Jurkat, Clone E6-1 (cell line): ENCODE measurements around the gene DDX60.
"Not testable (repeated sequence)": the region's sequence is repeated elsewhere in the genome, so short reads cannot be mapped to it uniquely, and the experiment has no call there.

Source experiments
- DNase-seq: peaks from one replicate; pipeline ENCODE4 v3.0.0-alpha.2; 2011; ENCODE audit warnings: low read depth, low spot score
- H3K4me3 ChIP-seq: 2 replicates; pipeline ENCODE4 v1.5.1; 2011; ENCODE audit warnings: mild to moderate bottlenecking, low read length, control low read depth, moderate library complexity

Gene DDX60

DNA sequence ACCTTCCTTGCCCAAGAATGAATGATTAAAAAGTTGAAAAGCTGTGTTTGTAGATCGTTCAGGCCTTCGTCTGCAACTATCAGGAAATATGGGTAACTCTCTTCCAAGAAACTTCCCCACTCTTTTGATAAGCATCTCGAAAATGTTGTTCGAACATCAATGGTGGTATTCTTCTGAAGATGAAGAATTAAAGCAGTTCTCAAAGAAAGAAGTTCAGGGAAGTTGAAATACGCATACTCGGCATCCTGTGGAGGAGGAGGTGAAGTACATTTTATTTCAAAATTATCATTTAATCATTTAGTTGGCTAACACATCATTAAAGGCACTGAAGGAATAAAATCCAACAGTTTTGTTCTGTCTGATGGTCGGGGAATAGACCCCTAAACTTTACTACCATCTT, 12.1 kb downstream of the DDX60 start:
- no peak for DNase-seq
- no peak overlapping the region for H3K4me3 ChIP-seq

DNA sequence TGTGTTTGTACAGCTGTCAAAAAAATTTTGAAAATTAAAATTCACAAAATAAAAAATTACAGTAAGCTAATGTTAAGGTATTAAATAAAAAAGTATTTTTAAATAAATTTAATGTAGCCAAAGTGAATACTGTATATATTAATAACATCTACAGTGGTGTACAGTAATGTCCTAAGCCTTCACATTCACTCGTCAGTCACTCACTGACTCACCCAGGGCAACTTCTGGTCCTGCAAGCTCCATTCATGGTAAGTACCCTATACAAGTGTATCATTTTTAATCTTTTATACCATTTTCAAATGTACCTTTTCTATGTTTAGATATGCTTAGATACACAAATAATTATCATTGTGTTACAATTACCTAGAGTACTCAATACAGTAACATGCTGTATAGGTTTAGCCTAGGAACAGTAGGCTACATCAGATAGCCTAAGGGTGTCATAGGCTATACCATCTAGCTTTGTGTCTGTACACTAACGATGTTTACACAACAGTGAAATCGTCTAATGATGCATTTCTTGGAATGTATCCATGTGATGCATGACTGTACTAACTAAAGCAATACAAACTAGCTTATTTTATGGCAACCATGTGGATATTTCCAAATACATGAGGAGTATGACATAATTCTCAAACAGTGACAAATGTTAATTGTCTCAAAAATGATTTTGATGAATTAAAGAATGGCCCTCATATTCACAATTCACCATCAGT, 13.7 kb downstream of the DDX60 start:
- DNase-seq, result no peak

DNA sequence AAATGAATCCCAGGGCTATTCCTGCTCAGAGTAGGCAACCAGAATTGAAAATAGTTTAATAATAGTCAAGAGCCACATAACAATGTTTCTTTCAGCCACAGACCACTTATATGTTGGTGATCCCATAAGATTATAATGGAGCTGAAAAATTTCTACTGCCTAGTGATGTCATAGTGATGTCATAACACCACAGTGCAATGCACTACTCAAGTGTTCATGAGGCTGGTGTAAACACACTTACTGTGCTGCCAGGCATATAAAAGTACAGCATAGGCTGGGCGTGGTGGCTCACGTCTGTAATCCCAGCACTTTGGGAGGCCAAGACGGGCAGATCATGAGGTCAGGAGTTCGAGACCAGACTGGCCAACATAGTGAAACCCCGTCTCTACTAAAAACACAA, 15.1 kb downstream of the DDX60 start:
- H3K4me3 ChIP-seq, DNase-seq: not testable (repeated sequence)

More for the DNA sequence above, 13.7 kb downstream of the DDX60 start:
- H3K4me3 ChIP-seq, result no peak overlapping the region

DNA sequence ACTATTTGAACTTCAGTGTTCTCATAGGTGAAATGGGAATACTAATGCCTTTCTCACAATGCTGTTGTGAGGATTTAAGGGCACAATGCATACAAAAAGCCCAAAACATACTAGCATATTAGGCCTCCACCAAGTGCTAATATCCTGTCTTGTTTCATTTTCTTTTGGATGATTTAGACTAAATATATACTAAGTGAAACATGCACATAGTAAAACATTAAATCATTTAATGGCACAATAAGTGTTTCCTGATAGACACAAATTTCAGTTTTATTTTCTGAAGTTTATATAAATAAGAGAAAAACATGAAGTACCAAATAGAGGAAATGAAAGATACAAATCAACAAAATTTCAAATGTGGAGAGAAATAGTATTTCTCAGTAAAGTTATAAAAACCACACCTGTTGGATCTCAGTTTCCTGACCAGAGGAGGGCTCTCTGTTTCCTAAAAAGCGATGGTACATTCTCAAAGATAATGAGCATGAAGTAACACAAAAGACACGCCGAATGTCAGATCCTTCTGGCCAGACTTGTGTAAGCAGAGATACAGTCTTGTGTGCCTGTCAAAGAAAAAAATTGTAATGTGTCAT, 25.1 kb downstream of the DDX60 start:
- no peak overlapping the region for H3K4me3 ChIP-seq
- DNase-seq, result no peak

DNA sequence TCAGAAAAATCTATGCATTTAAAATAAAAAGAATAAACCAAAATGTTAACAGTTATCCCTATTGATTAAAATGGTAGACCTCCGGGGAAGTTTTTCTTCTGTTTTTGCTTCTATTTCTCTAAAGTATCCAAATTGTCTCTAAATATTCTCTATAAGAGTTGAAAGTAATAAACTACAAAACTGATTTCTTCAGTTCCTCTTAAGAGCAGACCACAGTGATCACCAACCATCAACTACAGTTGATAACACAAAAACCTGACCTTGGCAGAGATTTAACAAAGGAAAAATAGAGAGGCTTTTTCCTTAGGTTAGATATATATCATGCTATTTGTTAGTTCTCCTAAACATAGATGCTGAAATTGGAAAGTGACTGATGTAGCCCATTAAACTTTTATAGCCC, 27.3 kb downstream of the DDX60 start:
- no peak overlapping the region for H3K4me3 ChIP-seq
- no peak for DNase-seq

DNA sequence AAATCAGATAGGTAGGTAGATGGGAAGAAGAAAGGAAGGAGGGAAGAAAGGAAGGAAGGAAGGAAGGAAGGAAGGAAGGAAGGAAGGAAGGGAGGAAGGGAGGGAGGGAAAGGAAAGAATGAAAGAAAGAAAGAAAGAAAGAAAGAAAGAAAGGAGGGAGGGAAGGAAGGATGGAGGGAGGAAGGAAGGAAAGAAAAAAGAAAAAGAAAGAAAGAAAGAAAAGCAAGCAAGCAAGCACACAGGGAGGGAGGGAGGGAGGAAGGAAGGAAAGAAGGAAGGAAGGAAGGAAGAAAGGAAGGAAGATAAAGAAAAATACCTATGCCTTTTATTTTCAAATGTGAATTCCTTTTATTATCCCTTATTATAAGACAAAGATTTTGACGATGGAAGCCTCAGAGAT, 32.7 kb downstream of the DDX60 start:
- H3K4me3 ChIP-seq, DNase-seq: not testable (repeated sequence)

DNA sequence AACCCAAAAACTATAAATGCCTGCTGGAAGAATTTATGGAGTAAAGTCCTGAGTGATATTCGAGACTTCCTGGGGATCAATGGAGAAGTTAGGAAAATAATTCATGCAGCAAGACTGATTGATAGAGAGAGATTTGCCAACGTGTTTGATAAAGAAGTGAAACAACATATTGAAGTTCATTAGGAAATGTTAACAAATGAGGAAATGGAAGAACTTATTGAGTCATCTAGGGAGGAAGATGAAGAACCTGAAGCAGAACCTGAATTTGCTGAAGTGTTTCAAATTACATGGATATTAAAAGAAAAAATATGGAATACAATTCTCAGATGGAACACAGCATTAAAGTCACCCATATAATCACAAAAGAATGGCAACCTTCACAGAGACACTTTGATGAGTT, 39.0 kb downstream of the DDX60 start:
- DNase-seq, result no peak

DNA sequence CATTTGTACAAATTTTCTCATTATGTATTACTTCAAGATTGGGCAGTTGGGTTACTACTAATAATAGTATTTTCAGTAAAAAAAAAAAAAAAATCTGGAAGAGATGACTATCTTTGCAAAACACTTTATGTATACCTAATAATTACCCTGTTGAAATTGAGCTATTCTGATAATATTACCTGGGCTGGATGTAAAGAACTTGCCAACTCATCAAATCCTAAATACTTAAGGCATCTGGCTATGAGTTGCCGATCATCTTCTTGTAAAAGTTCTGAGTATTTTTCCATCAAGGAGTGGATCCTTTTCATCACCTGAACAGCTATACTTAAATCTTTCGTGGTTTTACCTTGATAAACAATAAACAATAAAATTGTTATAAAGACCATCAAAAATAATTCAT, 42.7 kb downstream of the DDX60 start:
- DNase-seq, result no peak
- H3K4me3 ChIP-seq, result no peak overlapping the region

More for the DNA sequence above, 39.0 kb downstream of the DDX60 start:
- H3K4me3 ChIP-seq, result no peak overlapping the region

DNA sequence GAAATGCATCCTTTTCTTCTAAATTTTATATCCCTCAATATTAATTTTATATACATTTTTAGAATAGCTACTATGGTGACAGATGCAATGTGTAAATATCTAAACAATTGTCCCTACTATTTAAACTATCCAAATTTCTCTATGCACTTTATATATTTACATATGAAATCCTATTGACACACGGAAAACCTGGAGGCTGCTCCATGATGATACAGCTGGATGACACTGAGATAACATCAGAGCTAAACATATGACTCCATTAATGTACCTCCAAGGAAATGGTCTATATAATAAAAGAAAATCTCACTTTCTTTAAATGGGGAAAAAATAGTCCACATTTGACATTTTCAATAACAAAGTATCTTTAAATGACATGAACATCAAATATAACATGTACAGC, 43.7 kb downstream of the DDX60 start:
- DNase-seq, result no peak
- H3K4me3 ChIP-seq, result no peak overlapping the region

DNA sequence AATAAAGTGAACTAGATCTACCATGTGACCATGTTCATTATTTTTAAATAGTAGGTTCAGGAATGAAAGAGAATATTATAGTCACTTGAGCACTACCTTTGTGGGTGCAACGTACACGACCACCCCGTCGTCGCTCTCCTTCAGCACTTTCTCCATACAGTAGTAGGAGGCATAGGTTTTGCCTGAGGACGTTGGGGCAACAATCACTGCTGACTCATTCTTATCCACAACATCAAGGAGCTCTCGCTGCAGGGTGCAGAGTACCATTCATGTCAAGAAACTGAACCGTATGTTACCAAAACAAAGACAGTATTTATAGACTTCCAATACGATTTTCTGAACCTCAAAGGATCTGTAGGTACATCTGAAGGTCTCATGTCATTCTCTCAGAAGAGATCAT, 44.7 kb downstream of the DDX60 start:
- no peak overlapping the region for H3K4me3 ChIP-seq
- no peak for DNase-seq

DNA sequence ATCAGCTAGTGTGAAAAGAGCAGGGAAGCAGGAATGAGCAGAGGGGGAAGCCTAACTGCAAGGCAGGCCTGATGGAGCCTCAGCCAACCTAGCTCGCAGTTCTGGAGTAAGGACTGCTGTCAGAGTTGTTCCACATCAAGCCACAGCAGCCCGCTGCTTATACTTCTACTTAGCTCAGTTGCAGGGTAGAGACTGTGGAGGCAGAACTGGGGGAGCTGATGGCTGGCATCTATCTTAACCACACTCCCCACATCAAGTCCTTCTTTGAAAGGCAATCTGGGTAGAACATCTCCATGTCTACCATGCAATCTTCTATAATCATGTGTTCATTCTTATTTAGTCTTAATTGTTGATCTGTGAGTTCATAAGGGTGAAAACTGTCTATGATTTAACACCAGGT, 46.1 kb downstream of the DDX60 start:
- no peak overlapping the region for H3K4me3 ChIP-seq
- peak; percentile 87 for DNase-seq

DNA sequence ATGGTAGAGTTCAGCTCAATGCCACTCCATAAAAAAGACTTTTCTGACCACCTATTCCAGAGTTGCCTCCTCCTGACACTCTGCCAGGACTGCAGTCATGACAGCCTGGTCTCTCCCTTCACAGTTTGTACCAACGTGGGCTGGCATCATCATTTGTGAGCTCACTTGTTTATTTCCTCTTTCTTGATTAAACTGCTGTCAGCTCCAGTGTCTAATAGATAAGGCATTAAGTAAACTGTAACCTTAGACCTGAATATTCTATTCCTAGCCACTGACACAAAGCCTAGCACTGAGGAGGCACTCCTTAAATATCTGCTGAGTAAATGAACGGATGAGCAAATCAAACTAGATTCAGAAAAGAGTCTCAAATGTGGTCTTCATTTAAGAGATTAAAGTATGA, 48.7 kb downstream of the DDX60 start:
- DNase-seq, result no peak
- no peak overlapping the region for H3K4me3 ChIP-seq

DNA sequence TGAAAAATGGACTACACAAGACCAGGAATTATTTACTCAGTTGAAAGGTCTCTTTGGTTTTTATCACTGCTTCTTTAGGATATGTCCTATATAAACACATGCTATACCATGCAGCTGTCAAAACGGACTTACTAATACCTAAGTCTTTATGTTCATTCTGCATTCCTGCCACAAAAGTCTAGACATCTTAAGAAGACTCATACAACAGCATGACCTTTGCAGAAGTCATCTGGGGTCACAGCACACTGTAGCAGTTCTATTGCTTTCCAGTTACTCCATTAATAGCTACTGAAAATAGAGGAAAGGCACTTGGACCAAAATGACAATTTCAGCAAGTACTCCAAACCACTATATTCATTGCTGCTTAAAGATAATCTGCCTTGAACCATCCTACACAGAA, 53.2 kb downstream of the DDX60 start:
- no peak overlapping the region for H3K4me3 ChIP-seq
- no peak for DNase-seq

DNA sequence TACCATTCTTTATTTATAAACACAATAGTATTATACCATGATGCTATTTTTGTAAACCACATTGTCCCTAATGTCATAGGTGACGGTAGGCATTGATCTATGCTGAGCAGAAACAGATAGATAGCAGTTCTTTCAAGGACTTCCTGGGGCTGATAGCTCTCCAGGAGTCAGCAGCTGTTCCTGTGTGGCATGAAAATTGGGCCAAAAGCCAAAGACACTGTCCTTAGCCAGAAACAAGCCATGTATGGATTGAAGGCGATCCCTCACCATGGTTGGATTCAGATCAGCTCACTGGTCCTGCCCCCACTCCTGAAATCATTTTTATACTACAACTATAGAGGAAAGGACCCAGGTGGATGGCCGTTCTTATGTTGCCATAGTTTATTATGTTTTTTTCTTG, 53.6 kb downstream of the DDX60 start:
- H3K4me3 ChIP-seq, result no peak overlapping the region
- no peak for DNase-seq

DNA sequence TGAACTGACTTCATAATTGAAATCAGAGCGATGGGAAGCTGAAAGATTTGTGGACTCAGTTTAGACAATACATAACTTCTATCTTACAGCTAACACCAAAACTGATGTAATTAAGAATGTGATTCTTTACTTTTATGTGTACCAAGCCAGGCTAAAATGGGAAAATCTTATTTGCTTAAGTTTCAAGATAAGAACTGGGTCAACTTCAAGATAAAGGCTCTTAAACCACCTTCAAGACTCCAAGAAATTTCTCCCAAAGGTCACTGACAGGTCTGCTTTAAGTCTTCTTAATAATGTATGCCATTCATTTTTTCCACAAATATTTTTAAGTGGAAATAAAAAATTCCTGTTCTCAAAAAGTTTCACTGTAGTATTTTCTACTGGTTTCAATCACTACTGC, 55.5 kb downstream of the DDX60 start:
- DNase-seq, result no peak

DNA sequence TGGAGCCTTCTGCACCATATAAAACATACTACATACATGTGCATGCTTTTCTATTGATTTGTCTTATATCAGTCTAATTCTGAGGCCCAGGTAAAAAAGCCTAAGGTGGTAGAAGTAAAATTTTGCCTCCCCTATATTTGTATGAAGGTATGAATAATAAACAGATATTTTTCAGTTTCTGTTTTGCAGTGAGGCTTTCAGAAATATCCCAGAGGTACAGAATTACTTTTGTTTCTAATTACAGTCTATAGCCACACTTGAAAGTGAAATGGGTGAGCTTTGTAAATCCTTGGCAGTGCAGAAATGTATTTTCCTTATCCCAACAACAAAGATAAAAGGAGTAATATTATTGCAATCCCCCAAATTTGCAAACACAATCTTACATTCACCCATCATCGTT, 59.5 kb downstream of the DDX60 start:
- no peak for DNase-seq
- H3K4me3 ChIP-seq, result no peak overlapping the region

More for the DNA sequence above, 55.5 kb downstream of the DDX60 start:
- no peak overlapping the region for H3K4me3 ChIP-seq

DNA sequence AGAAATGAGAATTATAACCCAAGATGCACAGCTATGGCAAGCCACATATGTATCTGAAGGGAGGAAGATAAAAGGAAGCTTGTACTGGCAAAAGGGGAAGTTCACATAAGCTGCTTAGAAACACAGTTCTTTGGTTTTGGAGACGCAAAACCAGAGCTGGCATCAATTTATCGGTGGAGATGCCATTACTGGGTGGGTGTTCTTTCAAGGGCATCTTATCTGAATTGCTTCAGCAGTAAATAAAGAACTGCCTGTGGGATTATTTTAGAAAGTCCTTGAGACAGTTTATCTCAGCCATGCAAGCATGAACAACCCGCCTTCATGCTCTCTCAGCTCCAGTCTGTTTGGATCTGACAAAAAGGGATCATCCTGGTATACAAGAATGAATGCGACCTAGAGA, 60.8 kb downstream of the DDX60 start:
- DNase-seq, result no peak
- H3K4me3 ChIP-seq, result no peak overlapping the region

DNA sequence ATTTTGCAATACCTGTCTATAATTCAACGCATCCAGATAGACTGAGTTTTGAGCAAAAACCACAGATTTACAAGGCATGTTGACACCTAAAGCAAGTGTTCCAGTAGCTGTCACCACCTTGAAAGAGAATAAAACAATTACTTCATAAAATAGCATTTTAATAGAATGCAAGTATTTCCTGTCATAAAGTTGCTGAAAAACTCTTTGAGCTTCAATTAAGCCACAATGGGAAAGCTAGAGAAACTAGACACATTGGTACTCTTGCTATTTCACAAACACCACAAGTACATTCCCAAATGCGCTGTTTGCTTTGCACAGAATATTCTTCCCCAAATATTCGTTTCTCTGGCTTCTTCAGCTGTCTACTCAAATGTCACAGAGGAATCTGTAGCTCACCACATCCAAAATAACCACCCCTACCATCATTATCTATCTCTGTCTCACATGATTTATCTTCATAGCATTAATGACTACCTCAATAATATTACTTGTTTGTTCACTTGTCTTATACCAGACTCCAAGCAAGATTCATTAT, 70.3 kb downstream of the DDX60 start:
- H3K4me3 ChIP-seq, result no peak overlapping the region

DNA sequence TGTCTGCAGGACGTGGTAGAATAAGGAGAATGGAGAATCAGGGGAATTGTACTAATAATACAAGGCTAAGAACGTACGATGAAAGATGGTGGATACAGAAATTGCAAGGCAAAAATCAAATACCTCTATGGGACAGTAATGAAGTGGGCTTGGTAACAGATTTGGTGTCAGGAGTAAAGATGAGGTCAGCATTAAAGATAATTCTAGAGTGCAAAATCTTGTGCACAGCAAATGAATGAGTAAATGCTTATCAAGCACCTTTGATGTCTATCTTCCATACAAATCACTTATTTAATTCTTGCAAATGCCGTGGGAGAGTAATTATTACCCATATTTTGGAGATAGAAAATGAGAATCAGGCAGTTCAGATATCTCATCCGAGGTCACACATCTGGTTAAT, 70.9 kb downstream of the DDX60 start:
- no peak overlapping the region for H3K4me3 ChIP-seq
- DNase-seq, result no peak

More for the DNA sequence above, 70.3 kb downstream of the DDX60 start:
- DNase-seq, result no peak

DNA sequence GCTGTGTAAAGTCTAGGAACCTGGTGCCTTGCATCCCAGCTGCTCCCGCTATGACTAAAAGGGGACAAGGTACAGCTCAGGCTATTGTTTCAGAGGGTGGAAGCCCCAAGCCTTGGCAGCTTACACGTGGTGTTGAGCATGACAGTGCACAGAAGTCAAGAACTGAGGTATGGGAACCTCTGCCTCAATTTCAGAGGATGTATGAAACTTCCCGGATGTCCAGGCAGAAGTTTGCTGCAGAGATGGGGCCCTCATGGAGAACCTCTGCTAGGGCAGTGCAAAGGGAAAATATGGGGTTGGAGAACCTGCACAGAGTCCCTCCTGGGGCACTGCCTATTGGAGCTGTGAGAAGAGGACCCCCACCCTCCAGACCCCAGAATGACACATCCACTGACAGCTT, 76.6 kb downstream of the DDX60 start:
- no peak for DNase-seq
- H3K4me3 ChIP-seq, result no peak overlapping the region

DNA sequence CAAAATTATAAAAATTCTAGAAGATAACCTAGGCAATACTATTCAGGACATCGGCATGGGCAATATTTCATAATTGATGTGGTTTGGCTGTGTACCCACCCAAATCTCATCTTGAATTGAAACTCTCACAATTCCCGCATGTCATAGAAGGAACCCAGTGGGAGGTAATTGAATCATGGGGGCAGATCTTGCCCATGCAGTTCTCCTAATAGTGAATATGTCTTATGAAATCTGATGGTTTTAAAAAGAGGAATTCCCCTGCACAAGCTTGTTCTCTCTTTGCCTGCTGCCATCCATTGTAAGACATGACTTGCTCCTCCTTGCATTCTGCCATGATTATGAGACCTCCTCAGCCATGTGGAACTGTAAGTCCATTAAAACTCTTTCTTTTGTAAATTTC, 77.7 kb downstream of the DDX60 start:
- DNase-seq, result no peak

More for the DNA sequence above, 77.7 kb downstream of the DDX60 start:
- H3K4me3 ChIP-seq, result no peak overlapping the region
